HCT116 (cell line): ENCODE results near the gene RAB37. TPM values are rescaled to one million over a fixed set of nuclear protein-coding genes. Genes with fewer than 3 reads are reported as not detected.

ENCODE experiments used
- ATAC-seq: fragments of 200-7000 bp; cut with Tn5 transposase; 2 replicates; pipeline ENCODE4 v1.9.1; 2020; ENCODE audit warnings: mild to moderate bottlenecking, moderate library complexity
- BruUV-seq: library from RNA; stranded (reverse); fragments of 400-500 nt; replicated peaks from 2 replicates; lab custom pipeline; 2021; lab: Mats Ljungman, UMichigan
- CTCF ChIA-PET: fragments of 300-600 bp; sonication (Branson Sonifier 250); formaldehyde crosslinking; loops from one replicate; lab custom pipeline; 2021; ENCODE audit warnings: antibody characterized with exemption; lab: Charles Lee
- POLR2A ChIA-PET: fragments of 300-600, 350-600 bp; sonication (Branson Sonifier 250); formaldehyde crosslinking; loops from one replicate; lab custom pipeline; 2021; ENCODE audit warnings: antibody characterized with exemption; lab: Charles Lee
- RAD21 ChIA-PET, 2 experiments: fragments of 300-600 bp; sonication (Branson Sonifier 250); formaldehyde crosslinking; loops; one replicate each; lab custom pipeline; 2023; ENCODE audit warnings: low total read pairs in 2 of 2; ENCODE audit not compliant: uncharacterized antibody in 2 of 2, unreplicated experiment in 2 of 2, low non-redundant PET in 1 of 2; lab: Charles Lee
- DNase-seq: peaks from one replicate; pipeline ENCODE4 v3.0.0-alpha.2; 2010; ENCODE audit warnings: low read depth, low spot score
- H2AFZ ChIP-seq: fragments of 200-600 bp; shearing (Covaris generic), sonication (generic); 2 replicates; pipeline ENCODE4 v1.6.1; 2017; ENCODE audit warnings: low read depth, mixed run types, mixed read lengths, antibody characterized with exemption, low read length; ENCODE audit not compliant: poor library complexity, severe bottlenecking
- H3K27ac ChIP-seq: 2 replicates; pipeline ENCODE4 v1.5.1; 2012; ENCODE audit warnings: low read depth, low read length
- H3K27me3 ChIP-seq: fragments of 200-600 bp; sonication (generic); 2 replicates; pipeline ENCODE4 v1.6.1; 2016; ENCODE audit warnings: mixed run types, low read length, mixed read lengths; ENCODE audit not compliant: insufficient read depth
- H3K36me3 ChIP-seq, 2 experiments: fragments of 200-500 bp in 1 of 2; fragments of 200-600 bp in 1 of 2; sonication (Bioruptor generic) in 1 of 2; sonication (generic) in 1 of 2; 2 replicates each; pipeline versions ENCODE4 v1.5.1 to v1.6.1; 2014 to 2016; ENCODE audit warnings: low read length in 2 of 2, inconsistent platforms in 1 of 2, mixed read lengths in 1 of 2, mixed run types in 1 of 2; ENCODE audit not compliant: insufficient read depth in 2 of 2, control insufficient read depth in 1 of 2
- H3K4me1 ChIP-seq, 2 experiments: fragments of 200-600 bp in 1 of 2; sonication (generic) in 1 of 2; 2 replicates each; pipeline versions ENCODE4 v1.5.1 to v1.6.1; 2012 to 2017; ENCODE audit warnings: low read length in 2 of 2, inconsistent platforms in 1 of 2, mild to moderate bottlenecking in 1 of 2, mixed read lengths in 1 of 2, mixed run types in 1 of 2, moderate library complexity in 1 of 2; ENCODE audit not compliant: insufficient read depth in 2 of 2, control insufficient read depth in 1 of 2
- H3K4me2 ChIP-seq: fragments of 200-600 bp; sonication (generic); 2 replicates; pipeline ENCODE4 v1.6.1; 2017; ENCODE audit warnings: mixed run types, low read length, mixed read lengths
- H3K4me3 ChIP-seq, 2 experiments: fragments of 200-600 bp in 1 of 2; sonication (generic) in 1 of 2; replicated peaks in 1 of 2; 2 replicates each; pipeline ENCODE4 v1.5.1; 2011 to 2016; ENCODE audit warnings: low read length in 2 of 2, control low read depth in 1 of 2, low read depth in 1 of 2, mild to moderate bottlenecking in 1 of 2, mixed read lengths in 1 of 2, mixed run types in 1 of 2
- H3K79me2 ChIP-seq: fragments of 200-600 bp; sonication (generic); 2 replicates; pipeline ENCODE4 v1.6.1; 2017; ENCODE audit warnings: mild to moderate bottlenecking, mixed run types, low read length, moderate library complexity, mixed read lengths; ENCODE audit not compliant: insufficient read depth
- H3K9ac ChIP-seq: fragments of 200-600 bp; sonication (generic); 2 replicates; pipeline ENCODE4 v1.6.1; 2016; ENCODE audit warnings: low read length, mixed read lengths
- H3K9me2 ChIP-seq: fragments of 200-600 bp; sonication (generic), shearing (Covaris generic); 2 replicates; pipeline ENCODE4 v1.6.1; 2017; ENCODE audit warnings: mixed run types, mild to moderate bottlenecking, moderate library complexity; ENCODE audit not compliant: insufficient read depth
- H3K9me3 ChIP-seq, 2 experiments: fragments of 200-500 bp in 1 of 2; fragments of 200-600 bp in 1 of 2; sonication (Bioruptor generic) in 1 of 2; sonication (generic) in 1 of 2; 2 replicates each; pipeline ENCODE4 v1.6.1; 2014 to 2017; ENCODE audit warnings: low read length in 2 of 2, mixed read lengths in 2 of 2, inconsistent platforms in 1 of 2, low read depth in 1 of 2, mild to moderate bottlenecking in 1 of 2, mixed run types in 1 of 2, moderate library complexity in 1 of 2; ENCODE audit not compliant: control insufficient read depth in 1 of 2, insufficient read depth in 1 of 2
- H4K20me1 ChIP-seq: fragments of 200-600 bp; sonication (generic), shearing (Covaris generic); 2 replicates; pipeline ENCODE4 v1.6.1; 2017; ENCODE audit warnings: mixed run types, mild to moderate bottlenecking, moderate library complexity; ENCODE audit not compliant: insufficient read depth
- CBX3 ChIP-seq: IDR thresholded peaks from 2 replicates; pipeline ENCODE4 v1.6.1; 2012; ENCODE audit warnings: low read depth
- CEBPB ChIP-seq: IDR thresholded peaks from 2 replicates; pipeline ENCODE4 v1.6.1; 2012; ENCODE audit warnings: low read depth
- CTCF ChIP-seq, 3 experiments: fragments of 200-600 bp in 1 of 3; sonication (generic) in 1 of 3; IDR thresholded peaks in 2 of 3; conservative IDR thresholded peaks in 1 of 3; 2 replicates each; pipeline ENCODE4 v1.5.1; 2012 to 2017; ENCODE audit warnings: low read depth in 2 of 3, low read length in 2 of 3, antibody characterized with exemption in 1 of 3, borderline replicate concordance in 1 of 3, control low read depth in 1 of 3, mild to moderate bottlenecking in 1 of 3, mixed read lengths in 1 of 3, mixed run types in 1 of 3, moderate library complexity in 1 of 3; ENCODE audit not compliant: insufficient read depth in 1 of 3
- EGR1 ChIP-seq: IDR thresholded peaks from 2 replicates; pipeline ENCODE4 v1.6.1; 2012; ENCODE audit warnings: low read depth
- ELF1 ChIP-seq: IDR thresholded peaks from 2 replicates; pipeline ENCODE4 v1.6.1; 2012; ENCODE audit warnings: low read depth, borderline replicate concordance
- EZH2 ChIP-seq: fragments of 200-600 bp; sonication (generic); IDR thresholded peaks from 2 replicates; pipeline ENCODE4 v1.6.1; 2017; ENCODE audit warnings: antibody characterized with exemption, mixed run types
- EZH2phosphoT487 ChIP-seq: fragments of 200-600 bp; IDR thresholded peaks from 2 replicates; pipeline ENCODE4 v1.6.1; 2018; ENCODE audit warnings: antibody characterized with exemption, borderline replicate concordance
- FOSL1 ChIP-seq: IDR thresholded peaks from 2 replicates; pipeline ENCODE4 v1.6.1; 2012; ENCODE audit warnings: low read depth
- JUND ChIP-seq: IDR thresholded peaks from 2 replicates; pipeline ENCODE4 v1.6.1; 2012
- MAX ChIP-seq: IDR thresholded peaks from 2 replicates; pipeline ENCODE4 v1.6.1; 2012
- POLR2A ChIP-seq: IDR thresholded peaks from 2 replicates; pipeline ENCODE4 v1.7.0; 2011; ENCODE audit warnings: borderline replicate concordance; ENCODE audit not compliant: insufficient read depth, insufficient read length; ENCODE audit errors: extremely low read depth
- POLR2AphosphoS5 ChIP-seq: IDR thresholded peaks from 2 replicates; pipeline ENCODE4 v1.6.1; 2011; ENCODE audit warnings: mild to moderate bottlenecking, low read depth, low read length, moderate library complexity
- RAD21 ChIP-seq: IDR thresholded peaks from 2 replicates; pipeline ENCODE4 v1.6.1; 2012; ENCODE audit warnings: low read depth, mild to moderate bottlenecking
- SIN3A ChIP-seq: IDR thresholded peaks from 2 replicates; pipeline ENCODE4 v1.6.1; 2012; ENCODE audit warnings: low read depth
- SP1 ChIP-seq: IDR thresholded peaks from 2 replicates; pipeline ENCODE4 v1.6.1; 2012; ENCODE audit warnings: low read depth
- SRF ChIP-seq: IDR thresholded peaks from 2 replicates; pipeline ENCODE4 v1.6.1; 2012; ENCODE audit warnings: low read depth
- TCF7L2 ChIP-seq: IDR thresholded peaks from 2 replicates; pipeline ENCODE4 v1.7.0; 2011; ENCODE audit warnings: borderline replicate concordance, inconsistent platforms; ENCODE audit not compliant: insufficient read depth, insufficient read length; ENCODE audit errors: extremely low read depth
- YY1 ChIP-seq: IDR thresholded peaks from 2 replicates; pipeline ENCODE4 v1.6.1; 2011; ENCODE audit warnings: low read length, low read depth, moderate library complexity, mild to moderate bottlenecking; ENCODE audit not compliant: insufficient replicate concordance; ENCODE audit errors: extremely low read depth
- ZBTB33 ChIP-seq: IDR thresholded peaks from 2 replicates; pipeline ENCODE4 v1.6.1; 2011; ENCODE audit warnings: mild to moderate bottlenecking, low read length, moderate library complexity; ENCODE audit not compliant: insufficient replicate concordance; ENCODE audit errors: extremely low read depth
- ZFX ChIP-seq: fragments of 450-650 bp; IDR thresholded peaks from 2 replicates; pipeline ENCODE4 v1.6.1; 2017
- ZNF274 ChIP-seq: fragments of 200-500 bp; sonication (Bioruptor generic); IDR thresholded peaks from 2 replicates; pipeline ENCODE4 v1.6.1; 2014; ENCODE audit warnings: mild to moderate bottlenecking, low read depth, low read length, inconsistent platforms
- intact Hi-C: fragments of 100-400 bp; cut with micrococcal nuclease; formaldehyde crosslinking; loops from 2 replicates; pipeline ENCODE4 v1.10.0; 2022
- total RNA-seq: library from RNA; stranded (reverse); gene quantifications from one replicate; pipeline ENCODE4 v1.2.1, GENCODE V29; 2021; ENCODE audit not compliant: unreplicated experiment

Gene RAB37
- total RNA-seq, 1 experiment from 2014 or later, result 8.2 TPM

- no peaks in the 10 kb centered on the region for H4K20me1 ChIP-seq
- ATAC-seq (peak; percentile 49), DNase-seq (peak; percentile 64)
- H3K4me2 ChIP-seq, result peak overlapping the region; percentile 59
- H3K4me1 ChIP-seq, result peaks cover 17 to 29% of the 10 kb centered on the region in 2 experiments
- peaks cover 14% of the 10 kb centered on the region for H3K79me2 ChIP-seq
- ChIA-PET RAD21 (interaction anchor here (0.6 to 1.6 kb wide), 9 partner anchors 13 to 98 kb away, joined by 3 to 8 read pairs (median 3); a partner anchor contains a TSS), CTCF (interaction anchor here (0.5 to 4.5 kb wide), 24 partner anchors 8 to 377 kb away, joined by 3 to 55 read pairs (median 6); partner anchors contain the start of genes FDXR, GRIN2C, NAT9 and RAB37), POLR2A (interaction anchor here (0.6 to 1.1 kb wide), 6 partner anchors 9 to 545 kb away, joined by 3 to 4 read pairs (median 3); partner anchors contain the start of gene SLC25A19)
- no TSS peak for BruUV-seq
- H3K36me3 ChIP-seq, result no peaks in the 10 kb centered on the region
- intact Hi-C loops, result loop anchor here (1.0 to 2.0 kb wide), 3 partner anchors 25 to 120 kb away; no protein-coding TSS in a partner anchor
- H3K9me3 ChIP-seq, result no peaks in the 10 kb centered on the region
- H3K9me2 ChIP-seq, result no peaks in the 10 kb centered on the region
- H2AFZ ChIP-seq, result peak overlapping the region; percentile 13
- H3K27me3 ChIP-seq, result no peaks in the 10 kb centered on the region
- H3K4me3 ChIP-seq, result peak overlapping the region; percentile 18 to 31; a peak in 3 of 4 replicates
- H3K9ac ChIP-seq, result peak overlapping the region; percentile 16; the same call in 1 of the 2 replicates
- peak overlapping the region; percentile 24; the same call in 1 of the 2 replicates for H3K27ac ChIP-seq
- TF ChIP-seq RAD21, result peak; percentile 100
- no peak for TF ChIP-seq CBX3
- peak; percentile 99 to 100 (median 100) for TF ChIP-seq CTCF (IDR thresholded peaks at IDR 0.05 in 2 of 3, conservative IDR thresholded peaks at IDR 0.05 in 1 of 3; ENCODE audit: borderline replicate concordance in 1 of 3, insufficient read depth in 1 of 3, low read depth in 2 of 3, low read length in 2 of 3)
- TF ChIP-seq POLR2AphosphoS5, result peak; percentile 81
- TF ChIP-seq YY1, result peak; percentile 75
- TF ChIP-seq SRF, result no peak
- peak; percentile 34; the same call in 1 of the 2 replicates for TF ChIP-seq ZFX
- no peak for TF ChIP-seq MAX
- TF ChIP-seq ELF1, result no peak
- no peak for TF ChIP-seq FOSL1
- no peak for TF ChIP-seq TCF7L2
- TF ChIP-seq ZNF274, result no peak
- TF ChIP-seq SIN3A, result no peak
- TF ChIP-seq EGR1, result no peak
- no peak for TF ChIP-seq ZBTB33
- no peak for TF ChIP-seq CEBPB
- no peak for TF ChIP-seq EZH2
- TF ChIP-seq SP1, result no peak
- no peak for TF ChIP-seq JUND
- no peak for TF ChIP-seq POLR2A
- no peak for TF ChIP-seq EZH2phosphoT487
Measured at GRCh38 chr17:74744714-74745547, 7.9 kb downstream of the RAB37 start.
